ENCODE measurements around the gene OR10G8.

The OR10G8 gene

GRCh38 chr11:124078591-124078990 lies 52.0 kb downstream of the OR10G8 start:
- no peak overlapping the region for H3K27ac ChIP-seq
- TF ChIP-seq ZFX (IDR thresholded peaks at IDR 0.05; ENCODE audit: borderline replicate concordance) (no peak), CTCF (IDR thresholded peaks at IDR 0.05) (no peak)

GRCh38 chr11:124079631-124080326 lies 53.2 kb downstream of the OR10G8 start:
- TF ChIP-seq CTCF (IDR thresholded peaks at IDR 0.05) (no peak), ZFX (IDR thresholded peaks at IDR 0.05; ENCODE audit: borderline replicate concordance) (no peak)
- no peak overlapping the region for H3K27ac ChIP-seq

Measured in 22Rv1 (cell line).